ENCODE results near the gene SLC25A10. TPM values are rescaled to one million over a fixed set of nuclear protein-coding genes. Genes with fewer than 3 reads are reported as not detected.

SLC25A10 gene
- total RNA-seq, 1 experiment from 2014 or later: 45.5 TPM

DNA sequence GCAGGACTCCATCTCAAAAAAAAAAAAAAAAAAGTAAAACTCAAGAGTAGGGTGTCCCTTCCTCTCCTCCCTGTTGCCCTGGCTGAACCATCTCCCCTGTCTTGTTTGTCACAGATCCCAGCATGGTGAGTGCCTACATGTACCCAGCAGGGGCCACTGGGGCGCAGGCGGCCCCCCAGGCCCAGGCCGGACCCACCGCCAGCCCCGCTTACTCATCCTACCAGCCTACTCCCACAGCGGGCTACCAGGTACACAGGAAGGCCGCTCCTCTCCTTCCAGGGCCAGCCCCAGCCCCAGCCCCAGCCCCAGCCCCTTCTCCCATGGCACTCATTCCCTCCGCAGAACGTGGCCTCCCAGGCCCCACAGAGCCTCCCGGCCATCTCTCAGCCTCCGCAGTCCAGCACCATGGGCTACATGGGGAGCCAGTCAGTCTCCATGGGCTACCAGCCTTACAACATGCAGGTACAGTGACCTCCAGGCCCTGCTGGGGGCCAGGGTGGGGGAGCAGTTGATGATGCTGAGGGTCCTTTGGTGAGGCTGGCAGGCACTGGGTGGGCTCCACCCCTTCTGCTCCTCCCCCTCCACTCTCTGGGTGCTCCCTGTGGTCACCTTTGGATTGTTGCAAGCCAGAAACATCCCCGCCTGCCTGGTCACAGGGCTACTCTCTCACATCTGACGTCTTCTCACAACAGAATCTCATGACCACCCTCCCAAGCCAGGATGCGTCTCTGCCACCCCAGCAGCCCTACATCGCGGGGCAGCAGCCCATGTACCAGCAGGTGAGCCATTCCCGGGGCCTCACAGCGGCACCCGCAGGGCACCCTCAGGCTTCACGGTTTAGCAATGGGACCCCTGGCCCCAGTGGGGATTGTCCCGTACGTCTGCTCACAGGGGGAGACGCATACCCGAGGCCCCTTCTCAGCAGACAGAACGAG lies 11.5 kb upstream of the SLC25A10 start:
- DNase-seq (ENCODE audit: low read depth, low spot score): peak; percentile 48
- in situ Hi-C loops (cut with HindIII; ENCODE audit: low pct_unique_long_range_greater_than_20kb, low sequenced_read_pairs): no loop called here

DNA sequence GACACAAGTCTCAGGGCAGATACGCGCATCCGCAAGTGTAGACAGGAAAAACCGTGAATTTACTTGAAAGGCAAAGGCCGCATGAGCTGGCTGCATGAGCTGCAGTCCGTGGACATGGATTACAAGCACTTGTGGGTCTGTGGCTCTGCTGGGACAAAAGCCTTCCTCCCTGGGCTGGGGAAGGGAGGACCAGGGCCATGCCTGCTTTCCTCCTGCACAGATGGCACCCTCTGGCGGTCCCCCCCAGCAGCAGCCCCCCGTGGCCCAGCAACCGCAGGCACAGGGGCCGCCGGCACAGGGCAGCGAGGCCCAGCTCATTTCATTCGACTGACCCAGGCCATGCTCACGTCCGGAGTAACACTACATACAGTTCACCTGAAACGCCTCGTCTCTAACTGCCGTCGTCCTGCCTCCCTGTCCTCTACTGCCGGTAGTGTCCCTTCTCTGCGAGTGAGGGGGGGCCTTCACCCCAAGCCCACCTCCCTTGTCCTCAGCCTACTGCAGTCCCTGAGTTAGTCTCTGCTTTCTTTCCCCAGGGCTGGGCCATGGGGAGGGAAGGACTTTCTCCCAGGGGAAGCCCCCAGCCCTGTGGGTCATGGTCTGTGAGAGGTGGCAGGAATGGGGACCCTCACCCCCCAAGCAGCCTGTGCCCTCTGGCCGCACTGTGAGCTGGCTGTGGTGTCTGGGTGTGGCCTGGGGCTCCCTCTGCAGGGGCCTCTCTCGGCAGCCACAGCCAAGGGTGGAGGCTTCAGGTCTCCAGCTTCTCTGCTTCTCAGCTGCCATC lies 10.6 kb upstream of the SLC25A10 start:
- DNase-seq (ENCODE audit: low read depth, low spot score): no peak
- in situ Hi-C loops (cut with HindIII; ENCODE audit: low pct_unique_long_range_greater_than_20kb, low sequenced_read_pairs): no loop called here

DNA sequence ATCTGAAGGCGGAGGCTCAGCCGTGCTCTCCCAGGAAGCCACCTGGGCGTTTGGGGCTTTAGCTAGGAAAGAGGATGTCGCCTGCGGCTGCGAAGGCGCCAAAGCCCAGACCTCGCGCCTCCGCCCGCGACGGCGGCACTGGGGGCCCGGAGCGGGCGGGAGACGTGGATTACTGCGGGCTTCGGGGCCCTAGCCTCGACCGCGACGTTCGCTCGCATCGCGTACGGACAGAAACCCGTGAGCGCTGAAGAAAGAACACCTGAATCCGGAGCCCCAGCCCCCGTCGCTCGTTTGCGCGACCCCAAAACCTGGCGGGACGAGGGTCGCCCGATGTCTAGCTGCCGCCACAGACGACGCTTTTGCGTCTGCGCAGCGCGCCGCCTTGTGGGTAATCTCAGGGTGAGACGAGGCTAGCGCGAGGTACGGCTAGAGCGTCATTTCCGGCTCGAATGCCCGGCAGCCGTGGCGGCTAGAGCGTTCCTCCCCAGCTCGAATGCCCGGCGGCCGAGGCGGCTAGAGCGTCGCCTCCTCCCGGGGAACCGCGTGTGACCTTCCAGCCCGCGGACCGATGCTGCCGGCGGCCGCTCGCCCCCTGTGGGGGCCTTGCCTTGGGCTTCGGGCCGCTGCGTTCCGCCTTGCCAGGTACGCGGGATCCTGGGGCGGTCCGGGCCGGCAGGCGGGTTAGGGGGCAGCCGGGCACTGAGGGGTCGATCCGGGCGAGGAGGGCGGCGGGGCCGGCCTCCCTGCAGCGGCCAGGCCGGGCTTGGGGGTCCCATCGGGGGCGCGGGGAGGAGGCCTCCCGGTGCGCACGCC lies 8.9 kb upstream of the SLC25A10 start, which contains the start of gene MRPL12:
MRPL12 (plus strand) TSS at position 434 of the 813 bp plus-strand sequence; CDS start at position 569, 135 bp downstream.
- peak; percentile 98 for DNase-seq (ENCODE audit: low read depth, low spot score)
- in situ Hi-C loops (cut with HindIII; ENCODE audit: low pct_unique_long_range_greater_than_20kb, low sequenced_read_pairs): no loop called here

DNA sequence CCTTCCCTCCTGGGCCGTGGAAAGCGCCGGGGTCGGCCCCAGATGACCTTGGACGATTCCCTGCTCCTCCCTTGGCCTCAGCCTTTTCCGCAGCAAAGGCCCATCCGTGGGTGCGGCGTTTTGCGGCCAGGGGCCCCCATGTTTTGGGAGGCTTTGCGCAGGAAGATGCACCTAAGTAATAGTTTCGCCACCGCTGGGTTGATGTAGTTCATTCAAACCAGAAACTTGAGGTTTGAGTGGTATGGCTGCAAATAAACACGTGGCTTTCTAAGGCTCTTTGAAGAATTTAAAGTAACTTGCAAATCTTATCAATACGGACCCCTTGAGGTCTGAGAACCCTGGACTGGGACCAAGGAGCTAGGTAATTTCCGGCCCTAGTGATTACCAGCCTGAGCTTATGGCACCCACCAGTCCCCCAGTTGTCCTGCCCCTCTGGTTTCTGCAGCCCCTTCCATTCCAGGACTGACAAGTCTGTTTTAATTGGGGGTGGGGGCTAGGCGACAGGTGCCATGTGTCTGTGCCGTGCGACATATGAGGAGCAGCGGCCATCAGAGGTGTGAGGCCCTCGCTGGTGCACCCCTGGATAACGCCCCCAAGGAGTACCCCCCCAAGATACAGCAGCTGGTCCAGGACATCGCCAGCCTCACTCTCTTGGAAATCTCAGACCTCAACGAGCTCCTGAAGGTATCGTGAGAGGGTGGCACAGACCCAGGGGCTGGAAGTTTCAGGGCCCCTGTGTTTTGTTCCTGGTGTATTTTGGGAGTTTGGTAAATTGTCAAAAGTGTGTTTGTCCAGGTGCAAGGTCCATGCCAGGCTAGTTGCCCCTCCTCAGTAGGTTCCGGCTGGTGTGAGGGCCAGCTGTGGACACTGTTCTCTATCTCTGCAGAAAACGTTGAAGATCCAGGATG lies 8.1 kb upstream of the SLC25A10 start:
- in situ Hi-C loops (cut with HindIII; ENCODE audit: low pct_unique_long_range_greater_than_20kb, low sequenced_read_pairs): no loop called here
- no peak for DNase-seq (ENCODE audit: low read depth, low spot score)

DNA sequence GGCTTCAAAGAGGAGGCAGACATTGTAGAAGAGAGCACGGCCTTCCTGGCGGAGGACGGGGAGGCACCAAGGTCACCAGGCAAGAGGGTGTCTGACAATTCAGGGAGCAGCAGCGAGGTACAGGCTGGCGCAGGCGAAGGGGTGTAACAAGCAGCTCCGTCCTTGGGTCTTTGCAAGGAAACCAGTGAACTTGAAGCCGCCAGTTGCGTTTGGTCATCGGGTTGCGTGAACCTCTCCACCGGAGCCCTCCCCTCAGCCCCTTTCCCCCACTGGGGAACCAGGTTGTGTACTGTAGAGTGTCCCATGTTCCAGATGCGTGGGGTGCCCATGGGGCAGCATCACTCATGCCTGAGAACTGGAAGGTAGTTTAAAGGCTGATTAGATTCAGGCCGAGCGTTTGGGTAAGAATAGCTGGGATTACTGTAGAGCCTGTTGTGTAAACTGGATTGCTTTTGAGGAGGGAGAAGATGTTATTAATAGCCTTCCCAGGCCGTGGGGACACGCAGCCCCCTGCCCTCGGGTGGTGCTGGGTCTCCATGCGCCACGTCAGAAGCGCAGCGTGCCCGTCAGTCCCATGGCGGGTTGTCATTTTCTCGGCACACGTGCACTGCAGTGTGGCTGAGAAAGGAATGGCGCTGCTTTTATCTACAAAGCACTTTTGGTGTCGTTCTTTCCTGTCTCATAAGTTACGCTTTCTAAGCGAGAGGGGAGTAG lies 6.4 kb upstream of the SLC25A10 start:
- in situ Hi-C loops (cut with HindIII; ENCODE audit: low pct_unique_long_range_greater_than_20kb, low sequenced_read_pairs): no loop called here
- no peak for DNase-seq (ENCODE audit: low read depth, low spot score)

DNA sequence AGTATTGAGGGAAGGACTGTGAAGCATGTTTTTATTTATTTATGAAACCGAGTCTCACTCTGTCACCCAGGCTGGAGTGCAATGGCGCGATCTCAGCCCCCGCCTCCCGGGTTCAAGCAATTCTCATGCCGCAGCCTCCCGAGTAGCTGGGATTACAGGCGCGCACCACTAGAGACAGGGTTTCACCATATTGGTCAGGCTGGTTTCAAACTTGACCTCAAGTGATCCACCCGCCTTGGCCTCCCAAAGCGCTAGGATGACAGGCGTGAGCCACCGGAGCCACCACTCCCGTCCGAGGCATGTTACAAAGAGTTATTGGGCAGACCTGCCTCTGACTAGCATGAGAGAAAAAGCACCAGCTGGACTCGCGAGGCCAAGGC lies 5.9 kb upstream of the SLC25A10 start:
- in situ Hi-C loops (cut with HindIII; ENCODE audit: low pct_unique_long_range_greater_than_20kb, low sequenced_read_pairs): no loop called here
- no peak for DNase-seq (ENCODE audit: low read depth, low spot score)

DNA sequence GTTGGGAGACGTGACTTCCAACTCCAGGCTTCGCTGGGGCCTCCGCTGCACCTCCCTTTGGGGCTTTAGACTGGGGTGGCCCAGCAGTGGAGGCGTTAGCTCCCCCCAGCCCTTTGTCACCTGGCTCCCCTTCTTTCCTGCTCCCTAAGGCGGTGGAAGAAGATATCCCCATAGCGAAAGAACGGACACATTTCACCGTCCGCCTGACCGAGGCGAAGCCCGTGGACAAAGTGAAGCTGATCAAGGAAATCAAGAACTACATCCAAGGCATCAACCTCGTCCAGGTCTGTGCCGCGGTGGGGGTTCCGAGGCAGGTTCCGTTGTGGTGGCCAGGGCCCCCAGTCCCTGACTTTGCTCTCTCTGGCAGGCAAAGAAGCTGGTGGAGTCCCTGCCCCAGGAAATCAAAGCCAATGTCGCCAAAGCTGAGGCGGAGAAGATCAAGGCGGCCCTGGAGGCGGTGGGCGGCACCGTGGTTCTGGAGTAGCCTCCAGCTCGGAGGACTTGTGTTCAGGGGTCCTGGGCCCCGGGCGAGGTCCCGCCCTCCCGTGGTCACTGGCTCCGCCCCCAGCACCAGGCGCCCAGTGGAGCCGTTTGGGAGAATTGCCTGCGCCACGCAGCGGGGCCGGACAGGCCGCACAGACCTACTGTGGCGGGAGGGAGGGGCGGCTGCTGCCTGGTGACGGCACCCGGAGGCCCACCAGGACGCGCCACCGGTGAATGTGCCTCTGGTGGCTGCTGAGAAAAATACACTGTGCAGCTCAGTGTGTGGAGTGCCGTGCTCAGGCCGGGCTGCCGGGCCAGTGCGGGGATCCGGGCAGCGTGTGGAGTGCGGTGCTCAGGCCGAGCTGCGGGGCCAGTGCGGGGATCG lies 5.1 kb upstream of the SLC25A10 start:
- in situ Hi-C loops (cut with HindIII; ENCODE audit: low pct_unique_long_range_greater_than_20kb, low sequenced_read_pairs): no loop called here
- no peak for DNase-seq (ENCODE audit: low read depth, low spot score)

DNA sequence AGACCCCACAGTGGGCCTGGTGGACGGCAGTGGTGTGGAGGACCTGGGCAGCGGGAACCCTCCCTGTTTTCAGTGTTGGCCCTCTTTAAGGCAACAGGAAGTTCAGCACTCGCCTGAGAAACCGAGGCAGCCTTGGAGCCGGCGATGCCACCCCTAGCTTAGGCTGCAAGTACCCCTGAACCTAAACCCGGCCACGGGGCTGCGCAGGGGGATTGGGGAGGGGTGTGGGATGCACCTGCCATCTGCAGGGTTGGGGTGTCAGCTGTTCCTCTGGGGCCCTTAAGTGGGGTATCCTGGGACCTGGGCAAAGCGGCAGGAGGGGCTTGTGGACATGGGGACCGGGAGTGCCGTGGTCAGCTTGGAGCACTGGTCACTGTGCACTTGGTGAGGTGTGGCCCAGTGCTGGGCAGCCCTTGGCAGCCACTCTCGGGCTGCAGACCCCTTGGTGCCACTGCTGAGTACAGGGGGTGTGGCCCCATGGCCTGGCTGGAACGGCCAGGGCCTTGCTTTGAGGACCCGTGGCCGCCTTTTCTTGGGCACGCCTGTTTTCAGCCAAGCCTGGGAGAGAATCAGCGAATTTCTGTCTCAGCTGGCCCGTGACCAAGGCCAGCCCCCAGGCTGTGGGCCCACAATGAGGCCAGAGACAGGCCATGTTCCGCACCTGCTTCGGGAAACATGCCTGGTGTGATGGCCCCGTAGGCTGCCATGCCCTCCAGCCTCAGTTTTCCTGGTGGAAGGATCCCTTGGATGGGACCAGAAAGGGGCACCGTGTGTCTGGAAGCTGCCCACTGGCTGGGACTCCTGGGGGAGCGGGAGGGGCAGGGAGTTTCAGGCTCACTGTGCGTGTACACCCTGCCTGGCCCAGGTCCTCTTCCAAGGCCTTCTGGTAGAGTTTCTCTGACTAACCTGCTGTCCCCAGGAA lies 4.1 kb upstream of the SLC25A10 start:
- in situ Hi-C loops (cut with HindIII; ENCODE audit: low pct_unique_long_range_greater_than_20kb, low sequenced_read_pairs): no loop called here
- DNase-seq (ENCODE audit: low read depth, low spot score): no peak

DNA sequence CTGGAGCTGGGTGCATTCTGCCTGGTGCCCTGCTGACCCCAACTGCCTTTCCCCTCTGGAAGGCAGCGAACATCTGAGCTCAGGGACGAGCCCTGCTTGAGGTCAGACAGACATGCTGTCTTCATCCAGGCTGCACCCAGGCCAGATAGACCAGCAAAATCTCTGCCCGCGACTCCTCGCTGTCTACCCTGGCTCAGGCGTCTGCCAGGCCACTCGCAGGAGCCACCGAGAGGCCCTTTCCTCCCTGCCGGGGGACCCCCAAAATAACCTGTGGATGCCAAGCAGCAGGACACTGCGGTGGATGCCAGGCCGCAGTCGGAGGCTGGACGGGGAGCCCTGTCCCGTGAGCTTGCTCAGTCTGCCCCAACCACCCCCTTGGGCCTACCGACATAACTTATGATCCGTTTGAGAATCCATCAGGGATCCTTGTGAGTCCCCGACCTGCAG lies 3.3 kb upstream of the SLC25A10 start:
- no peak for DNase-seq (ENCODE audit: low read depth, low spot score)
- in situ Hi-C loops (cut with HindIII; ENCODE audit: low pct_unique_long_range_greater_than_20kb, low sequenced_read_pairs): no loop called here

DNA sequence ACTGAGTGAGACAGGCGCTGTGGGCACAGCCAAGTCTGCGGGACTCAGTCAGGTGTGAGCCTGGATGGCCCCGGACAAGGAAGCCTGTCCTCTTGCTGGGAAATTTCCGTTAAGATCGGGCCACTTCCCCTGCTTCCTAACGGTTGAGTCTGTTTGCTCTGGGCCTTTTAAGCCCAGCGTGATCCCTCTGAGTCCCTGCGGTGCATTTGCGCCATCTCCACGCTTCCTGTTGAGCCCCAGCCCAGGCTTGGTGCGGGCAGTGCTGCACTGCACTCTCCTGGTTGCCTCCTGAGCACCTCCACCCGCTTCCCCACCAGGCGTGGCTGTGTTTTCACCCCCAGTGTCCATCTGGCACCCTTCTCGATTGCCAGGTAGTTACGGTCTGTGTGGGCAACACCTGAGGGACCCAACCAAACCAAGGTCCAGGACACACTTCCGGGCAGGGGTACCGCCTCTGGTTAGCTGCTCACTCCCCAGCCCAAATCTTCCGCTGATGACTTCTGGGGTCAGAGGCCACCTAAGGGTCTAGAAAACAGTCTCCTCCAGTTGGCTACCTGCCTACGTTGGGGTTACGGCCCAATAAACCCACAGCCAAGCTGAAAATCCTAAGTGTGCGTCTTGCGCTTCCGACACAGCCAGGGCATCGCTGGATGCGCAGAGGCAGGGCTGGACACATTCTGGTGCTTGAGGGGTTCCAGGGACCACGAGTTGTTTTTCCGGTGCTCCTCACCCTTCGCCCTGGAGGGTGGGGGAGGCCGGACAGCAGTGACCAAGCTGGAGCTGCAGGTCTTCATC lies 1.4 kb upstream of the SLC25A10 start:
- no peak for DNase-seq (ENCODE audit: low read depth, low spot score)
- in situ Hi-C loops (cut with HindIII; ENCODE audit: low pct_unique_long_range_greater_than_20kb, low sequenced_read_pairs): no loop called here

DNA sequence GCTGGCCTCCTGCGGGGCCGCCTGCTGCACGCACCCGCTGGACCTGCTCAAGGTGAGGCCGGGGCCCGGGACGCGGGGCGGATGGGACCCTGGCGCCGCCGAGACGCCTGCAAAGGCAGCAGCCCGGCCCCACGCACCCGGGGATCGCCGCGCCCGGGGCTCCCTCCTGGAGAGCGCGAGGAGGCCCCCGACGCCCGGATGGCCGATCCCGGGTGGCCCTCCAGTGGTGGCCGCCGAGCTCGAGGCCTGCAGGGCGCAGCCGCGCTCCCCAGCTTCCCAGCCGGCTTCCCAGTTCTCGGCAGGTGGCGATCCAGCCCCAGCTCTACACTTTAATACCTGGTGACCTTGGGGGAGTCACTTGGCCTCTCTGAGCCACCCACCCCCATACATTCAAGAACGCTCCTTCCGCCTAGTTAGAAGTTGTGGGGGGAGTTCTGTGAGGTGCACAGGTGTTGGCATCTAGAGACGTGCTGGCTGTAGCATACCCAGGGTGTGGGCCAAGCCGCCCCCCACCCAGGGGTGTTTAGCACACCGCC lies 452 bp downstream of the SLC25A10 start:
- no peak for DNase-seq (ENCODE audit: low read depth, low spot score)
- in situ Hi-C loops (cut with HindIII; ENCODE audit: low pct_unique_long_range_greater_than_20kb, low sequenced_read_pairs): no loop called here

DNA sequence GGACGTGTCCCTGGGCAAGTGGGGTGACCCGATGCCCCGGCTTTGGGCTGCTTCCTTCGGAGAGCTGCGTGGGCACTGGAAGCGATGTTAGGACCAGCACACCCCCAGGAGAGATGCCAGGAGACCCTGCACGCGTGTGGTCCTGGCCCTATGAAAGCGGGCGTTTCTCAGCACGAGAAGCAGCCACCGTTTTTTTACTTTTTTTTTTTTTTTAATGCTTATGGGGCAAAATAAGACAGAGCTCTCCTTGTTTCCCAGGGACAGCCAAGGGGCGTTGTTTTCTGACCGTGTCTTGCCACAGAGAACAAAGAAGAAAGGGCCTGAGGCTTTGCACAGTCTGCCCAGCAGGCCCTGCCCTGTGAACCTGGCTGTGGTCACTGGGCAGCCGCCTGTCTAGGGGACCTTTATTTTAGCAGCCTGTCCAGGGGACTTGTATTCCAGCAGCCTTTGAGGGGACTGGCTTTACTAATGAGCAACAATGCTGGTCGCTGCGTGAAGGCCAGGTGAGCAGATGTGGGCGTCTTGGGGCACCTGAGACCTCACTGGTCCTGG lies 996 bp downstream of the SLC25A10 start:
- in situ Hi-C loops (cut with HindIII; ENCODE audit: low pct_unique_long_range_greater_than_20kb, low sequenced_read_pairs): no loop called here

More for the DNA sequence above, 996 bp downstream of the SLC25A10 start:
- peak; percentile 95 for DNase-seq (ENCODE audit: low read depth, low spot score)

Data from SK-MEL-5 (cell line).